ENCODE data around the gene ACOX1. TPM values are rescaled to one million over a fixed set of nuclear protein-coding genes. Genes with fewer than 3 reads are reported as not detected.
A peak's percentile ranks its signal among the peaks of the same experiment; 100 is the strongest.

ACOX1 gene
- total and polyA plus RNA-seq, 12 donors, result 11.1 to 105 (median 92.1) TPM

DNA sequence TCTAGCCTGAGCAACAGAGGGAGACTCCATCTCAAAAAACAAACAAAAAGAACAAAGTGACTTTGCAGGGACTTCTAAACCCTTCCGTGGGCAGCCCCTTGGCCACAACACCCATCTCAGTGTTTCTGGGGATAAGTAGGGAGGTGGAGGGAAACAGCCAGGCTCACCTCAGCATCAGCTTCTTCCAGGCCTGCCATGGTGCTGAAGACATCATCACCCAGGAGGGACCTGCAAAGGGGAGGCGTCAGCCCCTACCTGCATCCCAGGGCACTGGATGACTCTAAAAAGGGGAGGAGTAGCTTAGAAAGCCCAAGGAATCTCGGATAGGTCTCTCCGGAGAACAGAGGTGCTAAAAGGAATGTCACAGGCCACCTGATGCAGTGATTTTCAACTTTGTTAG, 47.9 kb downstream of the ACOX1 start:
- Histone ChIP-seq H3K9me3 (no peaks in the 10 kb centered on the region), H3K4me1 (no peaks in the 10 kb centered on the region), H3K27ac (no peak overlapping the region), H3K36me3 (peaks cover 0 to 9% (median 0%) of the 10 kb centered on the region in 9 donors), H3K27me3 (no peaks in the 10 kb centered on the region), H3K4me3 (no peak overlapping the region)
- intact Hi-C loops (cut with DNase I), result no loop called here
- ATAC-seq (no peak), DNase-seq (no peak)
- TF ChIP-seq, protein P1, sequence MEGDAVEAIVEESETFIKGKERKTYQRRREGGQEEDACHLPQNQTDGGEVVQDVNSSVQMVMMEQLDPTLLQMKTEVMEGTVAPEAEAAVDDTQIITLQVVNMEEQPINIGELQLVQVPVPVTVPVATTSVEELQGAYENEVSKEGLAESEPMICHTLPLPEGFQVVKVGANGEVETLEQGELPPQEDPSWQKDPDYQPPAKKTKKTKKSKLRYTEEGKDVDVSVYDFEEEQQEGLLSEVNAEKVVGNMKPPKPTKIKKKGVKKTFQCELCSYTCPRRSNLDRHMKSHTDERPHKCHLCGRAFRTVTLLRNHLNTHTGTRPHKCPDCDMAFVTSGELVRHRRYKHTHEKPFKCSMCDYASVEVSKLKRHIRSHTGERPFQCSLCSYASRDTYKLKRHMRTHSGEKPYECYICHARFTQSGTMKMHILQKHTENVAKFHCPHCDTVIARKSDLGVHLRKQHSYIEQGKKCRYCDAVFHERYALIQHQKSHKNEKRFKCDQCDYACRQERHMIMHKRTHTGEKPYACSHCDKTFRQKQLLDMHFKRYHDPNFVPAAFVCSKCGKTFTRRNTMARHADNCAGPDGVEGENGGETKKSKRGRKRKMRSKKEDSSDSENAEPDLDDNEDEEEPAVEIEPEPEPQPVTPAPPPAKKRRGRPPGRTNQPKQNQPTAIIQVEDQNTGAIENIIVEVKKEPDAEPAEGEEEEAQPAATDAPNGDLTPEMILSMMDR (IDR thresholded peaks at IDR 0.05), result no peak
- WGBS, 2 donors, result 91 to 93% methylated on average over 4 of the region's 4 CpGs

- intact Hi-C loops (cut with DNase I), result no loop called here
- no peaks in the 10 kb centered on the region for H3K9me3 ChIP-seq
- WGBS, 2 donors, result 58 to 63% methylated on average over 6 of the region's 6 CpGs
- H3K27me3 ChIP-seq, result no peaks in the 10 kb centered on the region
- no peak overlapping the region for H3K27ac ChIP-seq
- peak in 5 of 8 donors; percentile 15 to 49 (median 36) for ATAC-seq
- H3K4me1 ChIP-seq, result peaks cover 0 to 3% (median 0%) of the 10 kb centered on the region in 9 donors
- peaks cover 0 to 36% (median 0%) of the 10 kb centered on the region in 9 donors for H3K36me3 ChIP-seq
- no peak for DNase-seq
- H3K4me3 ChIP-seq, result no peak overlapping the region
- TF ChIP-seq, protein P1 (IDR thresholded peaks at IDR 0.05), result peak in 8 of 9 donors; percentile 12 to 45 (median 28)
These were observed 51.6 kb downstream of the ACOX1 start for GRCh38 chr17:75927286-75927922.

GRCh38 chr17:75926456-75926855, 52.5 kb downstream of the ACOX1 start:
- intact Hi-C loops (cut with DNase I), result no loop called here
- WGBS, 2 donors, result 92 to 98% methylated on average over 4 of the region's 4 CpGs
- ATAC-seq, result no peak
- Histone ChIP-seq H3K4me3 (no peak overlapping the region), H3K4me1 (peaks cover 0 to 3% (median 0%) of the 10 kb centered on the region in 9 donors), H3K27me3 (no peaks in the 10 kb centered on the region), H3K36me3 (peaks cover 0 to 38% (median 0%) of the 10 kb centered on the region in 9 donors), H3K27ac (no peak overlapping the region), H3K9me3 (no peaks in the 10 kb centered on the region)
- TF ChIP-seq, protein P1 (IDR thresholded peaks at IDR 0.05), result no peak
- no peak for DNase-seq

- ATAC-seq (no peak), DNase-seq (no peak)
- Histone ChIP-seq H3K27ac (no peak overlapping the region), H3K4me3 (no peak overlapping the region), H3K27me3 (no peaks in the 10 kb centered on the region), H3K4me1 (peaks cover 0 to 3% (median 0%) of the 10 kb centered on the region in 9 donors), H3K9me3 (no peaks in the 10 kb centered on the region), H3K36me3 (peaks cover 0 to 38% (median 0%) of the 10 kb centered on the region in 9 donors)
- intact Hi-C loops (cut with DNase I), result no loop called here
- WGBS, 2 donors, result 95 to 96% methylated on average over 15 of the region's 15 CpGs
- TF ChIP-seq, protein P1 (IDR thresholded peaks at IDR 0.05), result no peak
These were observed 53.1 kb downstream of the ACOX1 start for GRCh38 chr17:75925912-75926311.
